NCI-H2196 (cell line): ENCODE data around the gene RPGRIP1.
"Not testable (repeated sequence)": the region's sequence is repeated elsewhere in the genome, so short reads cannot be mapped to it uniquely, and the experiment has no call there.

Source experiments
- DNase-seq: peaks from one replicate; lab custom pipeline; 2025; ENCODE audit not compliant: unreplicated experiment; lab: John Stamatoyannopoulos, UW

The RPGRIP1 gene

DNA sequence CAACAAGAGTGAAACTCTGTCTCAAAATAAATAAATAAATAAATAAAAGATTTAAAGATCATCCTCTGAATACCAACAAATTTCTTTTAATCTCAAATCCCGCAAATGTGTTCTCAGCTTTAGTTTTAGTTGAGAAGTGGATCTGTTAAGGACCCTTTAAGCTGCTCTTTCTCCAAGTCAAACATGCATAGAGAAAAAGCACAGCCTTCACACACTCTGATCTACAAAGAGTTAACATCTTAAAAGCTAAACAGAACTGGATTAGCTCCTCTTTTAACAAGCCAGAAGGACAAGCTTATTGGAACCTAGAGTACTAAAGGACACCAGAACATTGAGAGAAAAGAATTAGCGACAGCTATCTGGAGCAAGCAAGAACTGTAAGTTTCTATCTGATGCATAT lies at the start of gene RPGRIP1:
RPGRIP1 (plus strand) TSS at position 301 of the 400 bp plus-strand sequence. CDS start 7,894 bp downstream, outside the sequence.
- DNase-seq, result no peak

DNA sequence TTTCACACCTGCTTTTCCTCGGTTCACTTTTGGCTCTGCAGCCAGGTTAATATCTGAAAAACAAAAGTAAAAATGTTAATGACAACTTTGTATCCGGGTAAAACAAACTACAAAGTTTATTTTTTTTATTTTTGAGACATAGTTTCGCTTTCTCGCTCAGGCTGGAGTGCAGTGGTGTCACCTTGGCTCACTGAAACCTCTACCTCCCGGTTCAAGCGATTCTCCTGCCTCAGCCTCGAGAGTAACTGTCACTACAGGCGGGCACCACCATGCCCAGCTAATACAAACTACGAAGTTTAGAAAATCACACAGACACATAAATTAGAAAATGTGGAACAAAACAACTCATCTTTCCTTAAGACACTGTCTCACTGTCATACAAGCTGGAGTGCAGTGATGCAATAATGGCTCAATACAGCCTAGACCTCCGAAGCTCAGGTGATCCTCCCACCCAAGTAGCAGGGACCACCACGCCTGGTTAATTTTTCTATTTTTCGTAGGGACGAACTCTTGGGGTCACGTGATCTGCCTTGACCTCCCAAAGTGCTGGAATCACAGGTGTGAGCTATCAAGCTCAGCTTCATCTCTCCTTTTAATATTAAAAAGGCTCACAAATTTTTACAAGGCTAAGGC lies 48.7 kb upstream of the RPGRIP1 start:
- DNase-seq, result no peak

DNA sequence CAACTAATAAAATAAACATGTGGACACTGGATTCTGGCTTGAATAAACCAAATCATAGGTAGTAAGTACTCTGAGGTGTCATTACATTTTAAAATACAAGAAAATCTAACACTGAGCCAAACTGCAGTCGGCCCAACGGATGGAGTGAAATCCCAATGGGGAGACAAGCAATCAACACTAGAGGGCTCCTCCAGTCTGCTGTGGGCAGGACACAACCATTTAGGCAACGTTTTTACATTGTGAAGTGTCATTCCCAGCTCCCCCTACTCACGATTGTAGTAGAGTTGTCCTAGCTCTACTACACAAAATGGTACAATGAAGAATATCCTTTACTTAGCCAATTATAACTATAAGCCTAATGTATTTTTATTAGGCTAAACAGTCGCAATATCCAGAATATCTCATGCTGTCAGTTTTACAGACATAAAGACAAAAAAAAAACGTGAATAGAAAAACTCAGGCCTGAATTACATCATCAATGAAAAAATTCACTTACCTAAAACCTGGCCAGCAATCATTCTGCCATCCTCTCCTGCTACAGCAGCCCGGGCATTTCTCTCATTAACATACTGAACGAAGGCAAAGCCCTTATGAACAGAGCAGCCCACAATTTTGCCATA lies 46.3 kb upstream of the RPGRIP1 start:
- no peak for DNase-seq

DNA sequence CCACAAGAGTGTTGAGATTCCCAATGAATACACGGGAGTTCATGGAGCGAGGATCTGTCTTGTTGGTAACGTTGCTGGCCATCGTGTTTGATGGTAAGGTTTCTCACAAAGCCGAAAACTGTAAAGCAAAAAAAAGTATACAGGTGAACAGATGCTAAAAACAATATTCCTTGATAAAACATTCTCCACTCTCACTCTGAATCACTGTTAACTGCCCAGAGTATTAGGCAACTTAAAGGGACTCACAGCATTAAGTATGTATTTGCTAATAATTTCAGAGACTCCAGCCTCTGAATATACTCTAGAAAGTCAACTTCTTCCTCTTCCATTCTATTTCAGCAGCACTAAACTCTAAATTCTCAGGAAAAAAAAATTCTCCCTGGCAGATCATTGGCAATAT lies 45.8 kb upstream of the RPGRIP1 start:
- no peak for DNase-seq

DNA sequence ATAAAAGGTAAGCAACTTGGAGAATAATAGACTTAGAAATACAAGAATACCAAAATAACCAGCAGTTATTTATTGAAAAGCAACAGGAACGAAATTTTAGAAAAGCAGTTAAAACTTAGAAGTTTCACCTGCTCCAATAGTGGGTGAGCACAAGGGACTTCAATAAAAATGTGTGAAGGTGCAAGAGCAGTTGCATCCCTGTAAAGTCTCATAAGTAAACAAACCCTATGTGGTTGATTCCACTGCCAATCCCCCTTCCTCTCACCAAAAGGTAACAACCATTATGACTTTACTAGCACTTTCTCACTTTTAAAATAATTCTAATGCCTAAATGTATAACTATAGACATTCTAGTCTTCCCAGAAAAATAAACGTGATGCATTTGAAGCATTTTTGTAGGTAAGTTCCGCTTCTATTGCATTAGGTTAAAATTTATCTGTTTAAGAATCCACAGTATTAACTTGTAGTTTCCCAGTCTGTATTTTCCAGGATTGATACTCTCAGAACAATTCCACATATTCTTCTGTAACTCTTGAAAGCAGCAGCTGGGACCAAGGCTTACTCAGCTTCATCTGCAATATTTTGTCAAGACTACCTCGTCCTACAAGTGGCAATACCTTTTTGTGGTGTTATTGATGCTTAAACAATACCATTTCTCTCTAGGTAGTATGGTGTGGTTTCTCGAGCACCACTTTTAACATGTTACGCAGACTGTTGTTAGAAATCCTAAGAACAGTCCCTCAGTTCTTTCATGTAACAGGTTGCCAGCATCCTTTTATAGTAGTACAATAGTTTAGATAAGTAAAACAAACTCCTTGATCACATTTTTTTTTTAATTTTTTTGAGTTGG lies 42.7 kb upstream of the RPGRIP1 start:
- no peak for DNase-seq

DNA sequence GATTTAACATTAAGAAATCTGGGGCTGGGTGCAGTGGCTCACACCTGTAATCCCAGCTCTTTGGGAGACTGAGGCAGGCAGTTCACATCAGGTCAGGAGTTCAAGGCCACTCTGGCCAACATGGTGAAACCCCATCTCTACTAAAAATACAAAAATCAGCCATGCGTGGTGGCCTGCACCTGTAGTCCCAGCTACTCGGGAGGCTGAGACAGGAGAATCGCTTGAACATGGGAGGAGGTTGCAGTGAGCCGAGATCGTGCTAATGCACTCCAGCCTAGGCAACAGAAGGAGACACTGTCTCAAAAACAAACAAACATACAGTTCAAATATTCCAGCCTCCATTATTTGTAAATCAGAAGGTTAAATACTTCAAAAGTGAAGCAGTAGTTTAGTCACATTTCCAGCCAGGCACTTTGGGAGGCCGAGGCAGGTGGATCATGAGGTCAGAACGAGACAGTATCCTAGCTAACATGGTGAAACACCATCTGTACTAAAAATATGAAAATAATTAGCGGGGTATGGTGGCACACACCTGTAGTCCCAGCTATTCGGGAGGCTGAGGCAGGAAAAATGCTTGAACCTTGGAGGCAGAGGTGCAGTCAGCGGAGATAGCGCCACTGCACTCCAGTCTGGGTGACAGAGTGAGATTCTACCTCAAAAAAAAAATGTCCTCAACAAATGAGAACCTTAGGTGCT lies 40.9 kb upstream of the RPGRIP1 start:
- no peak for DNase-seq

DNA sequence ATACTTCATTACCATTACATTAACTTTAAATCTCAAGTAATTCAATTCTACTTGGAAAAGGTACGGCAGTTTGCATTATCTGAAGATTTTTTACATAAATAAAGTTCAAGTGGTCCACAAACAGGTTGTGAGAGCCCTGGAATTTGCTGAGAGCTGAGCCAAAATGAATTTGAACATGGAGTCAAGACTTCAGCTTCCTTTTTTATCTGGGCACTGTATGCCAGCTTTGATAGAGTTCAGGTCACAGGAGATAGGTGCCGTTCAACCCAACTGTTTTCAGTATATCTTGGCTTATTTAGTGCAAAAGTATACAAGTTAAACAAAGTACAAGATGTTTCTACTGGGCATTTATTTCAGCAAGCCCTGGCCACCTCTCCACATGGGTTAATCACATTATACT lies 39.5 kb upstream of the RPGRIP1 start:
- DNase-seq, result no peak

DNA sequence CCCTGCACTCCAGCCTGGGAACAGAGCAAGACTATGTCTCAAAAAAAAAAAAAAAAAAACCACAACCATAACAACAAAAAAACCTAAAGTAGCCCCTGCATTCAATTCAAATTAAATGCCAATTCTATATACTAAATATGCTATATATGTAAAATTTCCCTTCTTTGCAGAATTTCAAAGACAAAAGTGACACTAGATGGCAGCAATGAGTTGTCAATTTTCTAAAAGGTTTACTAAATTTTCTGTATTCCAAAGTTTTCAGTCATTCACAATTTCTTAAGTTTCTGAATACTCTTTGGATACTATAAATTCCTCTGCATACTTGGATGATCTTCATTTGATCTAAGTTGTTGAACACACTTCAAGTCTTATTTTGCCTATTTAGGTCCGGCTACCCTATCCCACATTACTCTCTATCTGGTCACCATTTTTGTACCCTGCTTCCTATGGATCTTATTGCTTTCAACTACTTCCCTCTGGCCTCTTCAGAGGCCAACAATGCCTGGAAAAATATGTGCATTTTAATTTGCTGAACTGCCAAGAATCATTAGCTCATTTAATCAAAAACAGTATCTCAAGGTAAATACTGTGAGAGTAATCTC lies 38.6 kb upstream of the RPGRIP1 start:
- peak; percentile 17 for DNase-seq

DNA sequence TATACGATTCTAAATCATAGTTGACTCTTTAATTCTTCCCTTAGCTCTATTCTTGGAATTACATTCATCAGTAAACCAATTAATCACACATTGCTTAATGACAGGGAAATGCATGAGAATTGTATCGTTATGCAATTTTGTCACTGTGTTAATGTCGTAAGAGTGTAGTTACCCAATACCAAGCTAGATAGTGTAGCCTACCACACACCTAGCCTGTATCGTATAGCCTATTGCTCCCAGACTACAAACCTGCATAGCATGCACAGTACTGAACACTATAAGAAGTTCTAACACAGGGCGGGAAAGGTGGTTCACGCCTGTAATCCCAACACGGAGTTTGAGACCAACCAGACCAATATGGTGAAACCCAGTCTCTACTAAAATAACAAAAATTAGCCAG lies 35.3 kb upstream of the RPGRIP1 start:
- DNase-seq, result no peak

DNA sequence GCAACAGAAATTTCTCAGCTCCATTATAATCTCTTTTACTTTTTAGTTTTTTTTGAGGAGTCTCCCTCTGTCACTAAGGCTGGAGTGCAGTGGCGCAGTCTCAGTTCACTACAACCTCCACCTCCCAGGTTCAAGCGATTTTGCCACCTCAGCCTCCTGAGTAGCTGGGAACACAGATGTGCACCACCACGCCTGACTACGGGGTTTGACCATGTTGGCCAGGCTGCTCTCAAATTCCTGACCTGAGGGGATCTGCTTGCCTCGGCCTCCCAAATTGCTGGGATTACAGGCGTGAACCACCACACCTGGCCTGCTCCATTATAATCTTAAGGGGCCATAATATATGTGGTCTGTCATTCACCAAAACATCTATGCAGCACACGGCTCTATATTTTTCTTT lies 34.1 kb upstream of the RPGRIP1 start:
- no peak for DNase-seq

DNA sequence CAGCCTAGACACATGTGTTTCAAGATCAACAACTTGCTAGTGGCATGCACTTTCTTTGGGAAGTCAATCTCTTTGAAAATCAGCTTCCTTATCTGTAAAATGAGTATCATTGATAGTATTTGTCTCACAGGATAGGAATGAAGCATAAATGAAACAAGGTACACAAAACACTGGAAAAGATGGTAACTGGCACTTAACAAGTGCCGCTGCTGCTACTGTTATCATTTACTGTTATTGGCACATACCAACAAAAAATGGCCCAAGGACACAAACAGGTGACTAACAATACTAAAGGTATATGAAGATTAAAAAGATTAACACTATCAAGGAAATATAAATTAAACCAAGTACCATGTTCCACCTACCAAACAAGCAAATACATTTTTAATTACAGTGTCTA lies 31.5 kb upstream of the RPGRIP1 start:
- no peak for DNase-seq

DNA sequence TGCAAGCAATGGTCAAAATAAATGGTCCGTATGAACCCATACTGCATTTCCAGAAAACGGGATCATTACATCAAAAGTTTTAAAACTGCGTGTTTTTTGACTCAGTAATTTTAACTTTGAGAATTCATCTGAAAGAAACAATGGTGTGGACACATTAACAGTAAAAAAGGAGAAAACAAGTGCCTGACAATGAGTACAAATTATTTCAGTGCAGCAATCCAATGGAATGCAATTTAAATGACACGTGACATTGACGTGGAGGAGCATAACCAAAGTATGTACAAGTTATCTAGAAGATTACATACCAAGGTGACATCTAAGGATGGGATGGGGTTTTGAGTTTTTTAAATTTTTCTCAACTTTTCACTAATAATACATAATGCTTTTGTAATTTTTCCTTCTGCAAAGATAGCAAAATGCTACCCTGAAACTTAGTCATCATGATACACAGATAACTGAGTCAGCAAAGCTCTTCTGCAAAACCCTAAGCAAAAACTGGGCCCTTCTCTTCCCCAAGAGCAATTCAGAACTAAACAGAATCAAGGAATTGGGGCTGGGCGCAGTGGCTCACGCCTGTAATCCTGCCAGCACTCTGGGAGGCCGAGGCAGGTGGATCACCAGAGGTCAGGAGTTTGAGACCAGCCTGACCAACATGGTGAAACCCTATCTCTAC lies 31.0 kb upstream of the RPGRIP1 start:
- DNase-seq, result no peak

DNA sequence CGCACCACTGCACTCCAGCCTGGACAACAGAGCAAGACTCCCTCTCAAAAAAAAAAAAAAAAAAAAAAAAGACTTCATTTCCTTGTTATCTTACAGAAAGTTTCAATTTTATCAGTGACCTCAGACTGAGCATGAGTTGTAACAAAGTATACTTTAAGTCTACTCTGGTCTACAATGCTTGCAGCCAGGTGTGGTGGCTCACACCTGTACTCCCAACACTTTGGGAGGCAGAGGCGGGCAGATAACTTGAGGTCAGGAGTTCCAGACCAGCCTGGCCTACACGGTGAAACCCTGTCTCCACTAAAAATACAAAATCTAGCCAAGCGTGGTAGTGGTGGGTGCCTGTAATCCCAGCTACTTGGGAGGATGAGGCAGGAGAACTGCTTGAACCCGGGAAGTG lies 28.7 kb upstream of the RPGRIP1 start:
- no peak for DNase-seq

DNA sequence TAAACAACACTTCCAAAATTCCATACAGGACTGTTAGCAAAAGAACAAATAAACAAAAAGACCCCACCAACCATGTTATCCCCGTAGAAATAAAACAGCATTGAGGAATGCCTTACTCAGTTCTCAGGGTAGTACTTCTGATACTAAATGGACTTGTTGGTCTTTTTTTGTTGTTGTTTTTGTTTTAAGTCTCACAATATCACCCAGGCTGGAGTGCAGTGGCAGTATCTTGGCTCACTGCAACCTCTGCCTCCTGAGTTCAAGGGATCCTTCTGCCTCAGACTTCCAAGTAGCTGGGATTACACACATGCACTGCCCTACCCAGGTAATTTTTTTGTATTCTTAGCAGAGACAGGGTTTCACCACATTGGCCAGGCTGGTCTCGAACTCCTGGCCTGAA lies 27.7 kb upstream of the RPGRIP1 start:
- no peak for DNase-seq

DNA sequence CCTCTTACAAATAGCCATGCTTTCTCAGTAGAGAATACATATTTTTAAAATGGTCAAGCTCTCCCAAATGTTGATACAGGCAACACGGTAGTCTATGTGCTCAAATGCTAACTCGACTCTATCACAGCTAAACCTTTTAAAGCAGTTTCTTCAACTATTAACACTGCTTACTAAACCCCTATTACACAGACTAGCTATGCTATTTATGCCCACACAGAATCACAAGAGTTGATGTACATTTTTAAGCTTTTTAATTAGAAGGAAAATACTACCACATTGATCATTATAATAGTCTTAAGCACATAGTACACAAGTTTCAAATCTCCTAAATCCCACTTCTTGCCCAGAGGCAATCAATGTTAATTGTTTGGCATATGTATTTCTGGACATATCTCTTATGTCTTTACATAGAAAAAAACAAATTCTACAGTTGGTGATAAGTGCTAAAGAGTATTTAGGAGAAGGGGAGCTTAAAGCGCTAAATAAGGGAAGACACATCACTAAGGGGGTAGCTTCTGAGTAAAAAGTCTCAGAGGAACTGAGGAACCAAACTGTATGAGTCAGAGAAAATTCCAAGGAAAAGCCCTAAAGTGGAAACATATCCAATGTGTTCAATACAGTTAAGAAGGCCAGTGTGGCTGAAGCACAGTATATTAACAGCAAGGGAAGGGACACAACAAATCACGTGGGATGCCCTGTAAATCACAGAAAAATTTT lies 24.3 kb upstream of the RPGRIP1 start:
- DNase-seq, result no peak

DNA sequence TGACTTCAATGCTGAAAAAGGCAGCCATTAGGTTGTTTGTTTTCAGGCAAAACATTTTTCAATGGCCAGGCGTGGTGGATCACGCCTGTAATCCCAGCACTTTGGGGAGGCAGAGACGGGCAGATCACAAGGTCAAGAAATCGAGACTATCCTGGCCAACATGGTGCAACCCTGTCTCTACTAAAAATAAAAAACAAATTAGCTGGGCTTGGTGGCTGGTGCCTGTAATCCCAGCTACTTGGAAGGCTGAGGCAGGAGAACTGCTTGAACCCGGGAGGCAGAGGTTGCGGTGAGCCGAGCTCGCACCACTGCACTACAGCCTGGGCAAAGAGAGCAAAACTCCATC lies 23.8 kb upstream of the RPGRIP1 start:
- DNase-seq, result not testable (repeated sequence)

DNA sequence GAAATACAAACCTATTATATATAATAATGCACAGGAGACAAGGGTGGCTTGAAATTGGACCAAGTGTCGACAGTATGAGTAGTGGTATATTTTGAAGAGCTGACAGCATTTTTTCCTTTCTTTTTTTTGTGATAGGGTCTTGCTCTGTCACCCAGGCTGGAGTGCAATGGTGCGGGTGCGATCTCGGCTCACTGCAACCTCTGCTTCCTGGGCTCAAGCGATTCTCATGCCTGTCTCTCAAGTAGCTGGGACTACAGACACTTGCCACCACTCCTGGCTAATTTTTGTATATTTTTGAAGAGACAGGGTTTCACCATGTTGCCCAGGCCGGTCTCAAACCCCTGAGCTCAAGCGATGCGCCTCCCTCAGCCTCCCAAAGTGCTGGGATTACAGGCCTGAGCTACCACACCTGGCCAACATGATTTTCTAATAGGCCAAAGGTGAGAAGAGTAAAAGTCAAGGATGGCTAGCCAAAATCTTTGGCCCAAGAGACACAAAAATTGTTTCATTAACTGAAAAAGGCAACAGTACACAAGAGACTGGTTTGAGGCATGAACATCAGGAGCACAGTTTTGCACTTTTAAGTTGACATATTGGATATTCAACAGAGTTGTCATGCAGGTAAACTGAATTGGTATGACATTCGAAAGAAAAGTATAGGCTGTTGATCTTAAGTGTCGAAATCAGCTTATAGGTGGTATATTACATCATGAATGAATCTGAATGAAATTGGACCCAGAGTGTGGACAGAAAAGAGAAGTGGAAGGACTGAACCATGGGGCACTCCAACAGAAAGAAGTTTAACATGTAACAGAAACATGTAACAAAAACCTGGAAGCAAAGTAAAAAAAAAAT lies 23.1 kb upstream of the RPGRIP1 start:
- DNase-seq, result no peak

DNA sequence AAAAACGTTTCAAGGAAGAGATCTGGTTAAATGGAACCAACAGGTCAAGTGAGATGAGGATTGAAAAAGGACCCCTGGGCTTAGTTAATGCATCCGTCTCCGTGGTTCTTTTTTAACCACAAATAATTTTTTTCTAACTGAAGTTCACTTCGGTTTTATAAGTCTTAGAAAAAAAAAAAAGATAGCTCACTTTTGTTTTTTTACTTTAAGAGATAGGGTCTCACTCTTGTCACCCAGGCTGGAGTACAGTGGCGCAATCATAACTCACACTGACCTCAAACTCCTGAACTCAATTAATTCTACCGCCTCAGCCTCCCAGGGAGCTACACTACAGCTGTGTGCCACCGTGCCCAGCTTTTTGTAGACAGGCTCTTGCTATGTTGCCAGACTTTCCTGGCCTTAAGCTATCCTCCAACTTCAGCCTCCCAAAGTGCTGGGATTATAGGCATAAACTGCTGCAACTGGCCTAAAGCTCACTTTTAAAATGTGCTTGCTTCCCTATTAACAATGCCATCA lies 22.4 kb upstream of the RPGRIP1 start:
- DNase-seq, result no peak
